GM12864 (cell line): ENCODE measurements around the gene GCNT3.

Source experiments
- DNase-seq: peaks from one replicate; pipeline ENCODE4 v3.0.0-alpha.2; 2011; ENCODE audit warnings: low read depth
- H3K4me3 ChIP-seq: 2 replicates; pipeline ENCODE4 v1.5.1; 2011; ENCODE audit warnings: mild to moderate bottlenecking, low read depth, low read length, control low read depth
- TF ChIP-seq, protein P1 (sequence below): IDR thresholded peaks from 2 replicates; pipeline ENCODE4 v1.5.1; 2011; ENCODE audit warnings: low read depth, mild to moderate bottlenecking, moderate library complexity, low read length, control low read depth, inconsistent platforms; ENCODE audit errors: missing control alignments

The GCNT3 gene

DNA sequence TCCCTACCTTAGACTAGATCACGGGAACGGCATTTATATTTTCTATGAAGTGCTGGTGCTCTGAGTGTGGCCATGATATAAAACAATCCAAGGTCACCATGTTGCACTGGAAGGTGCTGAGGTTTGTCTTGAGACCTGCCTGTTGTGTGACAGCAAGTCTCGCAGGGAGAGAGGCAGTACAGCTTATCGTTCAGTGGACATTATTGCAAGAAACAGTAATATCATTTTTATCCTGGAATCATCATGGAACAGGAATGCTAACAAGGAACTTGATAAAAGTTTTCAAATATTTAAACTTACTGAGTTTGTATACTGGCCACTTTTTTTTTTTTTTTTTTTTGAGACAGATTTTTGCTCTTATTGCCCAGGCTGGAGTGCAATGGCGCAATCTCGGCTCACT is 40.0 kb upstream of the GCNT3 start:
- H3K4me3 ChIP-seq: no peak overlapping the region
- TF ChIP-seq, protein P1, sequence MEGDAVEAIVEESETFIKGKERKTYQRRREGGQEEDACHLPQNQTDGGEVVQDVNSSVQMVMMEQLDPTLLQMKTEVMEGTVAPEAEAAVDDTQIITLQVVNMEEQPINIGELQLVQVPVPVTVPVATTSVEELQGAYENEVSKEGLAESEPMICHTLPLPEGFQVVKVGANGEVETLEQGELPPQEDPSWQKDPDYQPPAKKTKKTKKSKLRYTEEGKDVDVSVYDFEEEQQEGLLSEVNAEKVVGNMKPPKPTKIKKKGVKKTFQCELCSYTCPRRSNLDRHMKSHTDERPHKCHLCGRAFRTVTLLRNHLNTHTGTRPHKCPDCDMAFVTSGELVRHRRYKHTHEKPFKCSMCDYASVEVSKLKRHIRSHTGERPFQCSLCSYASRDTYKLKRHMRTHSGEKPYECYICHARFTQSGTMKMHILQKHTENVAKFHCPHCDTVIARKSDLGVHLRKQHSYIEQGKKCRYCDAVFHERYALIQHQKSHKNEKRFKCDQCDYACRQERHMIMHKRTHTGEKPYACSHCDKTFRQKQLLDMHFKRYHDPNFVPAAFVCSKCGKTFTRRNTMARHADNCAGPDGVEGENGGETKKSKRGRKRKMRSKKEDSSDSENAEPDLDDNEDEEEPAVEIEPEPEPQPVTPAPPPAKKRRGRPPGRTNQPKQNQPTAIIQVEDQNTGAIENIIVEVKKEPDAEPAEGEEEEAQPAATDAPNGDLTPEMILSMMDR: no peak
- no peak for DNase-seq

DNA sequence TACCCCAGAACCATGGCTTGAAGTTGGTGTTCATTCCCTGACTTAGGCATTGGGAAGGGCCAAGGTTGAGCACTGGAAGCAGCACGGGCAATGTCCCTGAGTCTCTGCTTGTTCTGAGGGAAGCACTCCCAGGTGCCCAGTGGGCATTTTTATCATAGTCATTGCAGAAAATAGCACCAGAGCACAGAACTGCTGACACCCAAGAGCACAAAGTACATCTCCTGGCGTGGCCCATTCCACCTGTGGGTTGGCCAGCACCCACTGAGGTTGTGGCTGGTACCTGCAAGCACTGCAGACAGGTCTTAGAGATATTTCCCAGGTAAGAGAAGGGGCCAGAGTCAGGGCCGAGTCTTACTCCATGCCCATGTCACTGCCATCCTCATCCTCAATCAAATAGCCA is 28.5 kb upstream of the GCNT3 start:
- no peak for DNase-seq
- no peak overlapping the region for H3K4me3 ChIP-seq
- TF ChIP-seq, protein P1: no peak

DNA sequence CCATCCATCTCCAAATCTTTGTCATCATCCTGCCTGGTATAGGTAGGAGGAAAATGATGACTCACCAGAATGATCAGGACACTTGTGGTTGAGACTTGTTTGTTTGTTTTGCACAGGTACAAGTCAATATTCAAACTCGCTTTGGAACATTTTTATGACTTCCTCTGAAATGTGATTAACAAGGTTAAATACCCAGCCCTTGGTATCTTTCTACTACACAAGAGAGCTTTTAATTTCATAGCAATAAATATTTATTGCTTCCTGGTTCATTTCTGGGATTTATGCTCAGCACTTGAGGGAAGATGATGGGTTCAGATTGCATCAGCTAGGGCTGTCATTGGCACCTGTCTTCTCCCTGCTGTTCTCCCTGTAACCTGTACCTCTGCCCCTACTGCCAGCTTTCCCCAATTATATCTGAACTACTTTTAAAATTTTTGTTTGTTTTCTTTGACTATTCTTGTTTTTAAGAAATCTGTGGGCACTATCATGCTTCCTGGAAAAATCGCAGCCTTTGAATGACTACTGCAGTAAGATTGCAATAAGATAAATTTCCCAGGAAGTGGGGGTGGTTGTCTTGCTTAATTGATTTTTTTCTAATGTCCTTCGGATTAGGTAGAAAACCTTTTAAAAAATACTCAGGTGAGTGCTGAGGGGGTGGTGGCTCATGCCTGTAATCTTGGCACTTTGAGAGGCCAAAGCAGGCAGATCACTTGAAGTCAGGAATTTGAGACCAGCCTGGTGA is 24.3 kb upstream of the GCNT3 start:
- TF ChIP-seq, protein P1: no peak
- DNase-seq: no peak
- no peak overlapping the region for H3K4me3 ChIP-seq

DNA sequence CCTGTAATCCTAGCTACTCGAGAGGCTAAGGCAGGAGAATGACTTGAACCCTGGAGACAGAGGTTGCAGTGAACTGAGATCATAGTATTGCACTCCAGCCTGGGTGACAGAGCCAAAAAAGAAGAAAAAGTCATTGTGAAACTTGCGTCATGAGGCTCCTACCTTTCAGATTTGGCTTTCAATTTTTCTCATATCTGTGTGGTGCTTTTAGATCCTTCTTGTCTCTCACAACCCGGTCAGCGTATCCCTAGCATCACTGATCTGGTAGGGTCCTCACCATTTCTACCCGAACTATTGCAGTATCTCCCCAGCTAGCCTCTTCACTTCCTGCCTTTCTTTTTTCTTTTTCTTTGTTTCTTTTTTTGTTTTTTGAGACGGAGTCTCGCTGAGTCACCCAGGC is 21.6 kb upstream of the GCNT3 start:
- H3K4me3 ChIP-seq: no peak overlapping the region
- TF ChIP-seq, protein P1: no peak
- DNase-seq: peak; percentile 27

DNA sequence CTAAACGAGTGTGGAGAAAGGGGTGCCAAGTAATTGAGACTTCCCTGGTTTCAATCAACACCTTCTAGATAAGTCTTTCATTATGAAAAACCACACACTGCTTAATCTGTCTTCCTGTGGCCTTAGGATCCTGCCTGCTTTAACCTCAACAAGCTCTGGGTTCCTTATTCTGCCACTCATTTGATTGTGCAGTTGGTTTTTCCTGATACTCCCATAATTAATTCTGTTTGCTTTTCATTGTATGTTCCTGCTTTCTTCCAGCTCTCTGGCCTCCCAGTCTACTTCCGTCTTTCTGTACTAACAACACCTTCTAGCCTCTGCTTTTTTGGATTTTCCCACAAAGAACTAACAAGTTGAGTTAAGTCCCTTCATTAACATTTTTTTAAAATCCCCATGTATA is 20.2 kb upstream of the GCNT3 start:
- H3K4me3 ChIP-seq: no peak overlapping the region
- TF ChIP-seq, protein P1: no peak
- no peak for DNase-seq

DNA sequence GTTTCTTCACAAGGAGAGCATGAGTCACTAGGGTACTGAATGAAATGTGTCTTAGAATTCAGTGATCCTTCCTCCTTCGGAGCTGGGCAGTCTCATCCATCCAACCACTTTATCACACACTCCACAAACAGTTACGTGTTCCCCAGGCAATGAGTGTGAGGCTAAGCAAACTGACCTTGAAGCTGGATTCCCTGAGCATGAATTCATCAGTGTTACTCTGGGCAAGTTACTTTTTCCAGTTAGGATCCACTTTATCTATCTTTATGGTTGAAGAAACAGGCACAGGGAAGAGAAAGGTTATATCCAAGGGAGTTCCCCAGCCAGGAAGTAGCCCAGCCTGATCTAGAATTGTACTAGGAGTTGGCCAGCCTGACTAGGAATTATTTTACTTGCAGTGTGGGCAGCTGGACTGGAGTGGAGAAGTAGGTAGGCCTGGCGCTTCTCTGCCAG is 17.1 kb upstream of the GCNT3 start:
- H3K4me3 ChIP-seq: no peak overlapping the region
- TF ChIP-seq, protein P1: no peak
- DNase-seq: no peak

DNA sequence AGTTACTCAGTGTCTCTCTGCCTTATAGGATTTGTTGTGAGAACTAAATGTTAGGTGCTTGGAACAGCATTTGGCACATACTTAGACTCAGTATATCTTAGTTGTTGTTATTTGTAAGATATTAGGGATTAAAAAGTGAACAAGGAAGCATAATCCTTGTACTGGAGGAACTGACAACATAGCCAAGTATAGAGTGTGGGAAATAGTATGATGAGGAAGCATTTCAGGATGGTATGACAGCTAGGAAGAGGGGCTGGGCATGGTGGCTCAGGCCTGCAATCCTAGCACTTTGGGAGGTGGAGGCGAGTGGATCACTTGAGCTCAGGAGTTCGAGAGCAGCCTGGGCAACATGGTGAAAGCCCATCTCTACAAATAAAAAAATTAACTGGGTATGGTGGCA is 16.6 kb upstream of the GCNT3 start:
- H3K4me3 ChIP-seq: no peak overlapping the region
- TF ChIP-seq, protein P1: no peak
- no peak for DNase-seq
